GM18502 (cell line): ENCODE results near the gene GDPD3.

ENCODE experiments used
- ATAC-seq: cut with Tn5 transposase; IDR thresholded peaks from one replicate; pipeline ENCODE4 v1.9.1; 2021; ENCODE audit warnings: mild to moderate bottlenecking; ENCODE audit not compliant: unreplicated experiment, poor library complexity

GDPD3 gene

GRCh38 chr16:30096105-30096861 lies 17.1 kb downstream of the GDPD3 start, which contains the start of gene YPEL3:
Gene YPEL3, minus strand, starts transcription at chr16:30096213. Its CDS starts 731 bp downstream, at chr16:30095482.
- peak; percentile 46 for ATAC-seq

GRCh38 chr16:30095166-30096078 lies 17.9 kb downstream of the GDPD3 start:
- no peak for ATAC-seq

- no peak for ATAC-seq
These were observed 18.7 kb downstream of the GDPD3 start for GRCh38 chr16:30094541-30095165.

- ATAC-seq, result peak; percentile 41
These were observed 20.8 kb downstream of the GDPD3 start for GRCh38 chr16:30092373-30093010.

GRCh38 chr16:30091474-30092372 lies 21.6 kb downstream of the GDPD3 start, which contains the start of gene TBX6:
Gene TBX6, minus strand, starts transcription at chr16:30091924. Its CDS starts 731 bp downstream, at chr16:30091193.
- ATAC-seq, result peak; percentile 71

- ATAC-seq, result no peak
These were observed 22.6 kb downstream of the GDPD3 start for GRCh38 chr16:30090610-30091331.

GRCh38 chr16:30088832-30089624 lies 24.3 kb downstream of the GDPD3 start:
- no peak for ATAC-seq

GRCh38 chr16:30088237-30088831 lies 25.0 kb downstream of the GDPD3 start:
- ATAC-seq, result no peak

GRCh38 chr16:30087181-30087898 lies 26.0 kb downstream of the GDPD3 start:
- no peak for ATAC-seq

GRCh38 chr16:30086291-30087140 lies 26.8 kb downstream of the GDPD3 start:
- no peak for ATAC-seq

GRCh38 chr16:30085820-30086219 lies 27.5 kb downstream of the GDPD3 start:
- no peak for ATAC-seq

GRCh38 chr16:30085247-30085646 lies 28.1 kb downstream of the GDPD3 start:
- no peak for ATAC-seq

GRCh38 chr16:30084816-30085159 lies 28.5 kb downstream of the GDPD3 start:
- ATAC-seq, result no peak

GRCh38 chr16:30084096-30084815 lies 29.1 kb downstream of the GDPD3 start:
- ATAC-seq, result no peak
